Measurements from ENCODE around the gene XPO5. TPM values are rescaled to one million over a fixed set of nuclear protein-coding genes. Genes with fewer than 3 reads are reported as not detected.
A peak's percentile ranks its signal among the peaks of the same experiment; 100 is the strongest.

Gene XPO5
- 10 to 100 TPM; 17.5 to 40.1 (median 20.1) TPM for total RNA-seq
- 10 to 100 TPM; 12.3 to 21.7 (median 12.8) TPM for polyA plus RNA-seq
- long read RNA-seq, donor 1, full-length matches to known transcripts: 7 of 9 reads
- long read RNA-seq, donor 1, partial matches to known transcripts: 2 of 9 reads
- long read RNA-seq, donor 1, other reads (novel, unspliced or antisense): 0 of 9 reads
- long read RNA-seq, donor 2, full-length matches to known transcripts: 14 of 27 reads
- long read RNA-seq, donor 2, partial matches to known transcripts: 9 of 27 reads
- long read RNA-seq, donor 2, other reads (novel, unspliced or antisense): 4 of 27 reads

- peak; percentile 99 for ATAC-seq
- Histone ChIP-seq H3K27me3 (ENCODE audit: insufficient read depth in 3 of 3, low read length in 2 of 3) (no peaks in the 10 kb centered on the region), H3K4me1 (peaks cover 13% of the 10 kb centered on the region), H3K36me3 (ENCODE audit: insufficient read depth in 1 of 2, low read depth in 1 of 2) (peaks cover 5 to 26% of the 10 kb centered on the region in 2 donors), H3K9me3 (no peaks in the 10 kb centered on the region), H3K27ac (peak within 1 kb of the TSS; percentile 83), H3K4me3 (peak within 1 kb of the TSS; percentile 96)
- DNase-seq: peak; percentile 94 to 97
- intact Hi-C loops (cut with DNase I): loop anchor here (5.0 to 10.0 kb wide), 2 partner anchors 51 to 121 kb away; partner anchors contain the start of genes DLK2 (in 1 of the 2) and GTPBP2 (in 1 of the 2)
- TF ChIP-seq, protein P1, sequence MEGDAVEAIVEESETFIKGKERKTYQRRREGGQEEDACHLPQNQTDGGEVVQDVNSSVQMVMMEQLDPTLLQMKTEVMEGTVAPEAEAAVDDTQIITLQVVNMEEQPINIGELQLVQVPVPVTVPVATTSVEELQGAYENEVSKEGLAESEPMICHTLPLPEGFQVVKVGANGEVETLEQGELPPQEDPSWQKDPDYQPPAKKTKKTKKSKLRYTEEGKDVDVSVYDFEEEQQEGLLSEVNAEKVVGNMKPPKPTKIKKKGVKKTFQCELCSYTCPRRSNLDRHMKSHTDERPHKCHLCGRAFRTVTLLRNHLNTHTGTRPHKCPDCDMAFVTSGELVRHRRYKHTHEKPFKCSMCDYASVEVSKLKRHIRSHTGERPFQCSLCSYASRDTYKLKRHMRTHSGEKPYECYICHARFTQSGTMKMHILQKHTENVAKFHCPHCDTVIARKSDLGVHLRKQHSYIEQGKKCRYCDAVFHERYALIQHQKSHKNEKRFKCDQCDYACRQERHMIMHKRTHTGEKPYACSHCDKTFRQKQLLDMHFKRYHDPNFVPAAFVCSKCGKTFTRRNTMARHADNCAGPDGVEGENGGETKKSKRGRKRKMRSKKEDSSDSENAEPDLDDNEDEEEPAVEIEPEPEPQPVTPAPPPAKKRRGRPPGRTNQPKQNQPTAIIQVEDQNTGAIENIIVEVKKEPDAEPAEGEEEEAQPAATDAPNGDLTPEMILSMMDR (IDR thresholded peaks at IDR 0.05): peak; percentile 25
- WGBS, 3 donors: 0% methylated on average over 59 to 76 of the region's 76 CpGs
Observed at GRCh38 chr6:43575772-43576551, at the start of gene XPO5, which contains the start of gene POLH. Gene XPO5 (minus strand): TSS chr6:43576038. CDS start chr6:43575864, 174 bp downstream. Gene POLH (plus strand): TSS chr6:43576185. CDS start chr6:43582320, 6,135 bp downstream.

DNA sequence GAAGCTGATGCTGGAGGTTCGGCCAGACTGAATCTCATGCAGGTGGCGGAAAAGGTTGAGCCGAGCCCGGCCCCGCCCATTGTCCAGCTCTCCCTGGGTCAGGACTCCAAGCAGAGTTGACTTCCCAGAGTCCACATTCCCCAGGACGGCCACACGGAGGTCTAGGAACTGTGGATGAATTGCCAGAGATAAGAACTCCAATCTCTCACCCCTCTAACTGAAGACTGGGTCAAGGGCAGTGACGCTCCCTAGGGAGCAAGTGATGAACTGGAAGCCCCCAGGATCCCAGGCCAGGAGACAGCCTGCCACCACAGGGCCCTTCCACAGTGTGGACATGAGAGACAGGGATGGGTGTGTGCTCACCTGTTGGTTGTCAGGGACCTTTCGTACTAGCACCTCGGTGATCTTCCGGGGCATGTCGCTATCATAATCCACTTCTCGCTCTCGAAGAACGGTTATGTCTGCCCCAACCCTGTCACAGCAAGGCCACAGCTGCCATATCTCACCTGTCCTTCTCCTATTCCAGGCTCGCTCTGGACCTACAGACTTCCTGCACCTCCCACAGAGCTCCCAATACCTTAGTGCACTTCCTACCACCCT is 49.7 kb upstream of the XPO5 start:
- Histone ChIP-seq H3K27me3 (ENCODE audit: insufficient read depth in 3 of 3, low read length in 2 of 3) (no peaks in the 10 kb centered on the region), H3K4me3 (no peak overlapping the region), H3K36me3 (ENCODE audit: insufficient read depth in 1 of 2, low read depth in 1 of 2) (peaks cover 18 to 64% of the 10 kb centered on the region in 2 donors), H3K27ac (no peak overlapping the region), H3K9me3 (no peaks in the 10 kb centered on the region), H3K4me1 (peaks cover 23% of the 10 kb centered on the region)
- intact Hi-C loops (cut with DNase I): loop anchor here in 1 of 2 donors (5.0 kb wide), 1 partner anchor 48 kb away; the partner anchor contains the start of genes POLH and XPO5
- ATAC-seq: no peak
- TF ChIP-seq, protein P1 (IDR thresholded peaks at IDR 0.05): no peak
- 93 to 98% (median 93%) methylated on average over 16 of the region's 16 CpGs for WGBS, 3 donors
- DNase-seq: peak in 1 of 2 donors; percentile 51

GRCh38 chr6:43624786-43625288 is 49.0 kb upstream of the XPO5 start:
- Histone ChIP-seq H3K36me3 (ENCODE audit: insufficient read depth in 1 of 2, low read depth in 1 of 2) (peaks cover 21 to 70% of the 10 kb centered on the region in 2 donors), H3K4me1 (peaks cover 18% of the 10 kb centered on the region), H3K4me3 (no peak overlapping the region), H3K27ac (no peak overlapping the region), H3K9me3 (no peaks in the 10 kb centered on the region), H3K27me3 (ENCODE audit: insufficient read depth in 3 of 3, low read length in 2 of 3) (no peaks in the 10 kb centered on the region)
- no peak for ATAC-seq
- peak in 1 of 2 donors; percentile 31 for DNase-seq
- 49 to 69% (median 56%) methylated on average over 5 to 7 of the region's 7 CpGs for WGBS, 3 donors
- intact Hi-C loops (cut with DNase I): loop anchor here in 1 of 2 donors (5.0 kb wide), 1 partner anchor 48 kb away; the partner anchor contains the start of genes POLH and XPO5
- TF ChIP-seq, protein P1 (IDR thresholded peaks at IDR 0.05): no peak

GRCh38 chr6:43623880-43624785 is 48.3 kb upstream of the XPO5 start:
- Histone ChIP-seq H3K27ac (no peak overlapping the region), H3K4me3 (no peak overlapping the region), H3K9me3 (no peaks in the 10 kb centered on the region), H3K4me1 (peaks cover 18% of the 10 kb centered on the region), H3K27me3 (ENCODE audit: insufficient read depth in 3 of 3, low read length in 2 of 3) (no peaks in the 10 kb centered on the region), H3K36me3 (ENCODE audit: insufficient read depth in 1 of 2, low read depth in 1 of 2) (peaks cover 23 to 77% of the 10 kb centered on the region in 2 donors)
- TF ChIP-seq, protein P1 (IDR thresholded peaks at IDR 0.05): no peak
- 63 to 74% (median 67%) methylated on average over 12 of the region's 12 CpGs for WGBS, 3 donors
- intact Hi-C loops (cut with DNase I): no loop called here
- peak in 1 of 2 donors; percentile 51 for DNase-seq
- ATAC-seq: no peak
